H1 (cell line): ENCODE data around the gene CASK. TPM values are rescaled to one million over a fixed set of nuclear protein-coding genes. Genes with fewer than 3 reads are reported as not detected.

Experiments used
- CTCF ChIA-PET: fragments of 300-600 bp; sonication (Branson Sonifier 250); formaldehyde crosslinking; loops from one replicate; lab custom pipeline; 2021; ENCODE audit not compliant: partially characterized antibody; lab: Charles Lee
- POLR2A ChIA-PET: fragments of 300-600 bp; sonication (Branson Sonifier 250); formaldehyde crosslinking; loops from one replicate; lab custom pipeline; 2021; ENCODE audit warnings: inconsistent platforms; ENCODE audit not compliant: partially characterized antibody; lab: Charles Lee
- DNase-seq, 2 experiments: peaks; one replicate each; pipeline versions ENCODE4 v3.0.0 to v3.0.0-alpha.2; 2010 to 2022; ENCODE audit warnings: low spot score in 2 of 2, low read depth in 1 of 2, mixed read lengths in 1 of 2
- FAIRE-seq: peaks from 2 replicates; lab custom pipeline; 2011; peaks lifted over from hg19 to GRCh38; lab: Jason Lieb, UNC
- H2AFZ ChIP-seq: 2 replicates; pipeline ENCODE4 v1.8.1; 2012; ENCODE audit warnings: low read length, inconsistent platforms
- H2AK5ac ChIP-seq: 2 replicates; pipeline ENCODE4 v1.6.1; 2013; ENCODE audit warnings: low read depth, low read length
- H2BK120ac ChIP-seq: replicated peaks from 2 replicates; pipeline ENCODE3; 2013; ENCODE audit warnings: low read depth, low read length, inconsistent platforms
- H2BK12ac ChIP-seq: 2 replicates; pipeline ENCODE4 v1.6.1; 2013; ENCODE audit warnings: low read depth, low read length
- H2BK15ac ChIP-seq: 2 replicates; pipeline ENCODE4 v1.6.1; 2013; ENCODE audit warnings: low read length
- H2BK20ac ChIP-seq: 2 replicates; pipeline ENCODE4 v1.6.1; 2013; ENCODE audit warnings: low read length
- H2BK5ac ChIP-seq: 2 replicates; pipeline ENCODE4 v1.6.1; 2013; ENCODE audit warnings: low read depth, low read length
- H3K14ac ChIP-seq: 2 replicates; pipeline ENCODE4 v1.6.1; 2013; ENCODE audit warnings: inconsistent platforms; ENCODE audit not compliant: insufficient read length
- H3K18ac ChIP-seq: 2 replicates; pipeline ENCODE4 v1.6.1; 2013; ENCODE audit warnings: low read length; ENCODE audit errors: extremely low read depth
- H3K23ac ChIP-seq: 2 replicates; pipeline ENCODE4 v1.6.1; 2013; ENCODE audit warnings: inconsistent platforms; ENCODE audit not compliant: insufficient read length
- H3K23me2 ChIP-seq: 2 replicates; pipeline ENCODE4 v1.6.1; 2013; ENCODE audit warnings: low read depth, low read length
- H3K27ac ChIP-seq: 2 replicates; pipeline ENCODE4 v1.6.1; 2011; ENCODE audit warnings: low read depth, low read length, inconsistent platforms
- H3K27me3 ChIP-seq, 4 experiments: replicated peaks in 1 of 4; 1 replicate in 1 of 4; 2 replicates in 3 of 4; pipeline versions ENCODE4 v1.6.1 to v1.8.1; 2011 to 2013; ENCODE audit warnings: low read length in 3 of 4, mild to moderate bottlenecking in 3 of 4, inconsistent platforms in 2 of 4, mixed read lengths in 2 of 4, moderate library complexity in 1 of 4; ENCODE audit not compliant: control insufficient read depth in 3 of 4, insufficient read depth in 3 of 4; ENCODE audit errors: extremely low read depth in 1 of 4
- H3K36me3 ChIP-seq, 4 experiments: 2 replicates each; pipeline versions ENCODE4 v1.6.1 to v1.8.1; 2011 to 2013; ENCODE audit warnings: mild to moderate bottlenecking in 4 of 4, low read length in 3 of 4, moderate library complexity in 2 of 4, control low read depth in 1 of 4, inconsistent platforms in 1 of 4; ENCODE audit not compliant: insufficient read depth in 4 of 4, control insufficient read depth in 2 of 4
- H3K4ac ChIP-seq: replicated peaks from 2 replicates; pipeline ENCODE3; 2013; ENCODE audit warnings: low read length, low read depth, mixed read lengths, inconsistent platforms; ENCODE audit not compliant: insufficient read length
- H3K4me1 ChIP-seq, 4 experiments: replicated peaks in 1 of 4; 1 replicate in 1 of 4; 2 replicates in 3 of 4; pipeline versions ENCODE4 v1.6.1 to v1.8.1; 2011 to 2013; ENCODE audit warnings: low read length in 3 of 4, inconsistent platforms in 2 of 4, mixed read lengths in 1 of 4; ENCODE audit not compliant: insufficient read depth in 4 of 4, control insufficient read depth in 3 of 4
- H3K4me2 ChIP-seq, 2 experiments: 2 replicates each; pipeline versions ENCODE4 v1.6.1 to v1.8.1; 2011 to 2013; ENCODE audit warnings: low read depth in 2 of 2, low read length in 2 of 2, control low read depth in 1 of 2, inconsistent platforms in 1 of 2, mild to moderate bottlenecking in 1 of 2; ENCODE audit not compliant: insufficient read depth in 1 of 2
- H3K4me3 ChIP-seq, 4 experiments: fragments of 200-600, 300-600 bp in 1 of 4; sonication (generic), shearing (Covaris generic), sonication (Bioruptor Twin) in 1 of 4; 2 replicates each; pipeline versions ENCODE4 v1.5.1 to v1.8.1; 2011 to 2016; ENCODE audit warnings: low read length in 4 of 4, low read depth in 3 of 4, control low read depth in 2 of 4, inconsistent platforms in 2 of 4, mild to moderate bottlenecking in 2 of 4, mixed read lengths in 1 of 4, moderate library complexity in 1 of 4; ENCODE audit not compliant: insufficient read depth in 2 of 4; ENCODE audit errors: extremely low read depth in 1 of 4
- H3K56ac ChIP-seq: replicated peaks from 2 replicates; pipeline ENCODE3; 2013; ENCODE audit warnings: low read depth, mild to moderate bottlenecking, mixed read lengths, low read length, inconsistent platforms; ENCODE audit not compliant: insufficient read length
- H3K79me1 ChIP-seq: 2 replicates; pipeline ENCODE4 v1.6.1; 2013; ENCODE audit warnings: low read depth, low read length, control low read depth
- H3K79me2 ChIP-seq, 2 experiments: 2 replicates each; pipeline versions ENCODE4 v1.6.1 to v1.8.1; 2012 to 2013; ENCODE audit warnings: low read length in 2 of 2, mild to moderate bottlenecking in 2 of 2, inconsistent platforms in 1 of 2; ENCODE audit not compliant: insufficient read depth in 2 of 2, control insufficient read depth in 1 of 2
- H3K9ac ChIP-seq, 4 experiments: replicated peaks in 1 of 4; 1 replicate in 1 of 4; 2 replicates in 3 of 4; pipeline versions ENCODE4 v1.6.1 to v1.8.1; 2011 to 2013; ENCODE audit warnings: low read depth in 3 of 4, low read length in 3 of 4, control low read depth in 2 of 4, mild to moderate bottlenecking in 2 of 4, moderate library complexity in 2 of 4, inconsistent platforms in 1 of 4; ENCODE audit errors: extremely low read depth in 1 of 4
- H3K9me3 ChIP-seq, 2 experiments: 2 replicates each; pipeline versions ENCODE4 v1.6.1 to v1.8.1; 2012 to 2013; ENCODE audit warnings: mild to moderate bottlenecking in 2 of 2, moderate library complexity in 2 of 2, control low read depth in 1 of 2, inconsistent platforms in 1 of 2, low read depth in 1 of 2, low read length in 1 of 2, mixed read lengths in 1 of 2; ENCODE audit not compliant: insufficient read depth in 2 of 2
- H4K20me1 ChIP-seq, 2 experiments: replicated peaks in 1 of 2; 2 replicates each; pipeline versions ENCODE3 to v1.8.1; 2011 to 2013; ENCODE audit warnings: inconsistent platforms in 2 of 2, low read length in 2 of 2, mild to moderate bottlenecking in 1 of 2; ENCODE audit not compliant: insufficient read depth in 2 of 2, control insufficient read depth in 1 of 2
- H4K5ac ChIP-seq: 2 replicates; pipeline ENCODE4 v1.6.1; 2013; ENCODE audit warnings: low read length, low read depth, mixed read lengths, inconsistent platforms; ENCODE audit not compliant: insufficient read length
- H4K8ac ChIP-seq: 2 replicates; pipeline ENCODE4 v1.8.0; 2013; ENCODE audit warnings: mild to moderate bottlenecking, moderate library complexity, low read length, inconsistent platforms; ENCODE audit not compliant: insufficient read depth; ENCODE audit errors: extremely low read depth
- H4K91ac ChIP-seq: replicated peaks from 2 replicates; pipeline ENCODE3; 2013; ENCODE audit warnings: low read length, mixed read lengths, inconsistent platforms; ENCODE audit not compliant: insufficient read length
- CBX8 ChIP-seq: fragments of 300-800, 300-1000 bp; sonication (generic); IDR thresholded peaks from 2 replicates; pipeline ENCODE4 v1.7.1; 2016; ENCODE audit warnings: low read depth, low read length, borderline replicate concordance
- CREB1 ChIP-seq: IDR thresholded peaks from 2 replicates; pipeline ENCODE4 v1.6.1; 2012; ENCODE audit warnings: inconsistent platforms
- E2F6 ChIP-seq: IDR thresholded peaks from 2 replicates; pipeline ENCODE4 v1.6.1; 2012; ENCODE audit warnings: inconsistent platforms
- EGR1 ChIP-seq: IDR thresholded peaks from 2 replicates; pipeline ENCODE4 v1.6.1; 2011; ENCODE audit warnings: low read depth, low read length, borderline replicate concordance
- EP300 ChIP-seq, 2 experiments: IDR thresholded peaks; 1 replicate in 1 of 2; 2 replicates in 1 of 2; pipeline ENCODE4 v1.6.1; 2011 to 2012; ENCODE audit warnings: low read depth in 2 of 2, low read length in 2 of 2, mild to moderate bottlenecking in 2 of 2, borderline replicate concordance in 1 of 2, inconsistent platforms in 1 of 2, moderate library complexity in 1 of 2
- RBBP5 ChIP-seq: IDR thresholded peaks from 2 replicates; pipeline ENCODE4 v1.7.1; 2012; ENCODE audit warnings: low read depth, mild to moderate bottlenecking, inconsistent platforms, low read length, moderate library complexity, borderline replicate concordance
- SP1 ChIP-seq: IDR thresholded peaks from 2 replicates; pipeline ENCODE4 v1.6.1; 2011; ENCODE audit warnings: low read depth, low read length
- SUZ12 ChIP-seq: fragments of 200-600 bp; sonication (generic); IDR thresholded peaks from 2 replicates; pipeline ENCODE4 v1.6.1; 2012; ENCODE audit warnings: mild to moderate bottlenecking, inconsistent platforms, low read length, moderate library complexity, mixed read lengths
- YY1 ChIP-seq: IDR thresholded peaks from 2 replicates; pipeline ENCODE4 v1.6.1; 2011; ENCODE audit warnings: low read depth, mild to moderate bottlenecking, low read length
- ZNF274 ChIP-seq: IDR thresholded peaks from 2 replicates; pipeline ENCODE4 v1.7.0; 2012; ENCODE audit warnings: low read length, borderline replicate concordance; ENCODE audit errors: extremely low read depth
- WGBS, 2 experiments: shearing (Covaris generic) in 1 of 2; methylation state at CpG; one replicate each; pipeline versions ENCODE4 v1.1.6 to v1.1.7; 2013 to 2015; ENCODE audit warnings: low lambda C conversion rate in 2 of 2, mixed read lengths in 2 of 2, inconsistent platforms in 1 of 2, low coverage in 1 of 2, missing lambda C conversion rate in 1 of 2; ENCODE audit not compliant: insufficient replicate concordance in 2 of 2, insufficient coverage in 1 of 2, insufficient read length in 1 of 2; ENCODE audit errors: extremely low coverage in 1 of 2, missing lambda C conversion rate in 1 of 2; 5-methylcytosine and 5-hydroxymethylcytosine counted together
- polyA plus RNA-seq, 7 experiments: library from polyadenylated mRNA; depleted of rRNA in 3 of 7; stranded (reverse) in 5 of 7; unstranded in 2 of 7; fragments of >200 nt in 5 of 7; fragments of 200-250 nt in 2 of 7; gene quantifications; 1 replicate in 5 of 7; 2 replicates in 1 of 7; 4 replicates in 1 of 7; pipeline versions ENCODE4 v1.2.1 to v1.2.3, GENCODE V29; 2011 to 2013; ENCODE audit warnings: missing spikeins in 2 of 7, mixed read lengths in 2 of 7
- total RNA-seq: library from RNA; stranded (reverse); fragmentation: NEBNext Ultra II Directional; extraction: Animal tissue kit (Norgen Biotek cat#: 25700); gene quantifications from 2 replicates; pipeline ENCODE4 v1.2.1, GENCODE V29; 2021
- TF ChIP-seq, protein P1 (sequence below): IDR thresholded peaks from 2 replicates; pipeline ENCODE4 v1.6.1; 2011; ENCODE audit warnings: low read depth, mild to moderate bottlenecking, low read length; ENCODE audit not compliant: insufficient read depth

The CASK gene
- total and polyA plus RNA-seq, 2 of the 8 experiments (the other 6 are each of a cell fraction or from before 2014, with no cell fraction given): 21.6 to 55.1 TPM

GRCh38 chrX:41541386-41541785 lies 382.0 kb downstream of the CASK start:
- Histone ChIP-seq H3K4me1 (no peaks in the 10 kb centered on the region), H2BK5ac (no peak overlapping the region), H3K36me3 (no peaks in the 10 kb centered on the region; a peak in 1 of 8 replicates), H3K4me3 (no peak overlapping the region), H2BK20ac (no peak overlapping the region), H2BK120ac (no peak overlapping the region), H4K8ac (no peak overlapping the region), H3K9me3 (no peaks in the 10 kb centered on the region), H3K4me2 (no peak overlapping the region), H3K18ac (no peak overlapping the region), H3K14ac (no peak overlapping the region), H3K56ac (no peak overlapping the region), H4K91ac (no peak overlapping the region), H2BK15ac (no peak overlapping the region), H3K23ac (no peak overlapping the region), H3K27me3 (no peaks in the 10 kb centered on the region), H3K4ac (no peak overlapping the region), H4K20me1 (no peaks in the 10 kb centered on the region), H3K27ac (no peak overlapping the region), H3K23me2 (no peaks in the 10 kb centered on the region), H3K79me2 (no peaks in the 10 kb centered on the region), H4K5ac (no peak overlapping the region), H2BK12ac (no peak overlapping the region), H2AFZ (no peak overlapping the region), H3K9ac (no peak overlapping the region), H3K79me1 (no peaks in the 10 kb centered on the region), H2AK5ac (no peak overlapping the region)
- ChIA-PET POLR2A (no interaction called here), CTCF (interaction anchor here (0.6 kb wide), 1 partner anchor 9 kb away, joined by 3 read pairs; no protein-coding TSS in a partner anchor)
- 86% methylated on average over 2 of the region's 2 CpGs; no CpG with 5 or more reads in 1 of the 2 experiments for WGBS, 2 experiments
- DNase-seq: no peak
- FAIRE-seq: no peak
- TF ChIP-seq CREB1: no peak
- TF ChIP-seq RBBP5: no peak
- no peak for TF ChIP-seq YY1
- TF ChIP-seq EGR1: no peak
- TF ChIP-seq EP300 (IDR thresholded peaks at IDR 0.05; ENCODE audit: borderline replicate concordance in 1 of 2, low read depth in 2 of 2, low read length in 2 of 2): no peak
- TF ChIP-seq E2F6: no peak
- TF ChIP-seq ZNF274: no peak
- no peak for TF ChIP-seq SUZ12
- TF ChIP-seq CBX8: no peak
- TF ChIP-seq, protein P1, sequence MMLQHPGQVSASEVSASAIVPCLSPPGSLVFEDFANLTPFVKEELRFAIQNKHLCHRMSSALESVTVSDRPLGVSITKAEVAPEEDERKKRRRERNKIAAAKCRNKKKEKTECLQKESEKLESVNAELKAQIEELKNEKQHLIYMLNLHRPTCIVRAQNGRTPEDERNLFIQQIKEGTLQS: no peak
- no peak for TF ChIP-seq SP1
